ENCODE data around the gene RASSF5. TPM values are rescaled to one million over a fixed set of nuclear protein-coding genes. Genes with fewer than 3 reads are reported as not detected.

Gene RASSF5
- total RNA-seq, 1 donor from 2014 or later = 116 TPM

DNA sequence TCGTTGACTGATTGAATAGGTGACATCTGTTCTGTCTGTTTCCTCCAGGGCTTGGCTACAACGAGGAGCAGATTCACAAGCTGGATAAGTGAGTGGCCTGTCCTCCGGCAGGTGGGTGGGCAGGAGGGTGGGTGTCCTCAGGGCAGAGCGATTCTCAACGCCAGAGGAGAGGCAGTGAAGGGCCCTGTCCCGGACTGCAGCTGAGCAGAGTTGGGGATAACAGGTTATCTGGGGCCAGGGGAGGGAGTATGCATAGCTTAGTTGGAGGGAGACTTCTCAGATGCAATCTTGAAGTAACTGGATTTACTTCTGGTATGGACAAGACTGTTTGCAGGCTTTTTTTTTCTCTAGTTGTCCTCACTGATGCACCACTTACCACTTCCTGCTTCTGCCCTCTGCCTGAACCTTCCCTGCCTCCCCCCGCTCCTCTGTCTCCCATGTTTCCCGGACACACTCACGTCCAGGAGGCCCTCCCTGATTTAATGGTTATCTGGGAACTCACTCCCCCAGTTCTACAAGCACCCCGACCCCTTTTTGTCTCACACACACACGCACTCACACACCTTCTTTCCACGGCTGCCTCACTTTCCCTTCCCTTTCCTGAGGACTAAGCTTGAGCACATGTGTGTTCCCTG lies 16.4 kb upstream of the RASSF5 start:
- POLR2A ChIA-PET = interaction anchor here (1.0 to 1.5 kb wide), 4 partner anchors 12 to 173 kb away, joined by 3 to 4 read pairs (median 3); no protein-coding TSS in a partner anchor
- H3K27ac Mint-ChIP-seq = no peak overlapping the region
- TF ChIP-seq, protein P1, sequence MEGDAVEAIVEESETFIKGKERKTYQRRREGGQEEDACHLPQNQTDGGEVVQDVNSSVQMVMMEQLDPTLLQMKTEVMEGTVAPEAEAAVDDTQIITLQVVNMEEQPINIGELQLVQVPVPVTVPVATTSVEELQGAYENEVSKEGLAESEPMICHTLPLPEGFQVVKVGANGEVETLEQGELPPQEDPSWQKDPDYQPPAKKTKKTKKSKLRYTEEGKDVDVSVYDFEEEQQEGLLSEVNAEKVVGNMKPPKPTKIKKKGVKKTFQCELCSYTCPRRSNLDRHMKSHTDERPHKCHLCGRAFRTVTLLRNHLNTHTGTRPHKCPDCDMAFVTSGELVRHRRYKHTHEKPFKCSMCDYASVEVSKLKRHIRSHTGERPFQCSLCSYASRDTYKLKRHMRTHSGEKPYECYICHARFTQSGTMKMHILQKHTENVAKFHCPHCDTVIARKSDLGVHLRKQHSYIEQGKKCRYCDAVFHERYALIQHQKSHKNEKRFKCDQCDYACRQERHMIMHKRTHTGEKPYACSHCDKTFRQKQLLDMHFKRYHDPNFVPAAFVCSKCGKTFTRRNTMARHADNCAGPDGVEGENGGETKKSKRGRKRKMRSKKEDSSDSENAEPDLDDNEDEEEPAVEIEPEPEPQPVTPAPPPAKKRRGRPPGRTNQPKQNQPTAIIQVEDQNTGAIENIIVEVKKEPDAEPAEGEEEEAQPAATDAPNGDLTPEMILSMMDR (IDR thresholded peaks at IDR 0.05) = no peak
- DNase-seq (no peak), ATAC-seq (ENCODE audit: low read depth) (no peak)
- H3K27me3 Mint-ChIP-seq = no peaks in the 10 kb centered on the region
- peaks cover 17% of the 10 kb centered on the region for H3K4me1 Mint-ChIP-seq
- CTCF ChIA-PET = interaction anchor here (0.6 to 4.1 kb wide), 16 partner anchors 10 to 491 kb away, joined by 3 to 48 read pairs (median 6); partner anchors contain the start of gene RASSF5
- intact Hi-C loops (cut with micrococcal nuclease) = loop anchor here (1.0 kb wide), 5 partner anchors 54 to 491 kb away; no protein-coding TSS in a partner anchor
- H3K9me3 Mint-ChIP-seq = no peaks in the 10 kb centered on the region
- H3K4me3 Mint-ChIP-seq = no peak overlapping the region
- peaks cover 65% of the 10 kb centered on the region for H3K36me3 Mint-ChIP-seq (ENCODE audit: low read depth)

DNA sequence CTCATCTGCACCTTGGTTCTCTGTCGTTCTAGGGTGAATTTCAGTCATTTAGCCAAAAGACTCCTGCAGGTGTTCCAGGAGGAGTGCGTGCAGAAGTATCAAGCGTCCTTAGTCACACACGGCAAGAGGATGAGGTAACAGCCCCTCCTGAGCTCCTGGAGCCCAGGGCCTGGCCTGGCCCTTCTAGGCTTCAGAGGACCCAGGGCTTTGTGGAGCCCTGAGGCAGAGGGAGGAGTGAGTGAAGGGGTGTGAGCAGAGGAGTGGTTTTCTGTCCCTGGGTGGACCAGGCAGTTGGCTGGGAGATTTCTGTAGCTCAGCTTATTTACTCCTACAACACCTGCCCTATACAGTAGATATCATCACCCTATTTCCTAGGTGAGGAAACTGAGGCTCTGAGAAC lies 15.7 kb upstream of the RASSF5 start:
- no peaks in the 10 kb centered on the region for H3K27me3 Mint-ChIP-seq
- H3K4me1 Mint-ChIP-seq = peaks cover 24% of the 10 kb centered on the region
- TF ChIP-seq, protein P1 (IDR thresholded peaks at IDR 0.05) = no peak
- H3K27ac Mint-ChIP-seq = no peak overlapping the region
- H3K9me3 Mint-ChIP-seq = no peaks in the 10 kb centered on the region
- ATAC-seq (ENCODE audit: low read depth) (no peak), DNase-seq (no peak)
- H3K4me3 Mint-ChIP-seq = no peak overlapping the region
- H3K36me3 Mint-ChIP-seq (ENCODE audit: low read depth) = peaks cover 63% of the 10 kb centered on the region
- ChIA-PET POLR2A (no interaction called here), CTCF (interaction anchor here (2.8 to 4.1 kb wide), 3 partner anchors 53 to 173 kb away, joined by 22 to 48 read pairs (median 34); no protein-coding TSS in a partner anchor)
- intact Hi-C loops (cut with micrococcal nuclease) = no loop called here

DNA sequence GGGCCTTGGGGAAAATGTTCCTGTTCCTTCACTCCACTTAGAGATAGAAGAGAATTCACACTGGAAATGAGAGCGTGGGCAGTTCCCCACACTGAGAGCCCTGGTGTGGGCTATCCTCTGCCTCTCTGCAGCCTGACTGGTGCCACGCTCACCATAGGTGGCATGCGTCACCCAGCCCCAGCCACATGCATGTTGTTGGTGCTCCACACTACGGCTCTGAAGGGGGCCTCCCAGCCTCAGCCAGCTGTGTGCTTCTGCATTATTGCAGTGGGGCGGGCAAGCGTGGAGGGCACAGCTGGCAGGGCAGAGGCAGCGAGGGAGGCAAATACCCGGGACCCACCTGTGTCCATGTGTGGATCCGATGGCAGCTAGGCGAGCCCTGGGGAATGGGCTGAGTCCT lies 14.7 kb upstream of the RASSF5 start:
- Mint-ChIP-seq H3K4me3 (no peak overlapping the region), H3K4me1 (peaks cover 34% of the 10 kb centered on the region), H3K36me3 (ENCODE audit: low read depth) (peaks cover 56% of the 10 kb centered on the region), H3K27me3 (no peaks in the 10 kb centered on the region), H3K9me3 (no peaks in the 10 kb centered on the region), H3K27ac (no peak overlapping the region)
- ATAC-seq (ENCODE audit: low read depth) (no peak), DNase-seq (no peak)
- ChIA-PET POLR2A (interaction anchor here (0.5 kb wide), 1 partner anchor 120 kb away, joined by 6 read pairs; no protein-coding TSS in a partner anchor), CTCF (interaction anchor here (4.1 kb wide), 1 partner anchor 172 kb away, joined by 34 read pairs; no protein-coding TSS in a partner anchor)
- TF ChIP-seq, protein P1 (IDR thresholded peaks at IDR 0.05) = no peak
- intact Hi-C loops (cut with micrococcal nuclease) = no loop called here

DNA sequence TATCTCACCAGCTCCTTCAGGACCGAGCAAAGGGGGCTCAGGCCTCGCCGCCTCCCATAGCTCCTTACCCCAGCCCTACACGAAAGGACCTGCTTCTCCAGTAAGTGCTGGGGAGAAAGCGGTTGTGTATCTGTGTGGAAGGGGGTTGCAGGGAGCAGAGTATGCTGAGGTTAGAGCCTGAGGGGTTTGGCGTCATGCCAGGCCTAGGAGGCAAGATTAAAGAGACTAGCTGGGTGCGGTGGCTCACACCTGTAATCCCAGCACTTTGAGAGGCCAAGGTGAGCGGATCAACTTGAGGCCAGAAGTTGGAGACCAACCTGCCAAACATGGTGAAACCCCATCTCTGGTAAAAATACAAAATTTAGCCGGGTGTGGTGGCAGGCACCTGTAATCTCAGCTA lies 14.1 kb upstream of the RASSF5 start:
- Mint-ChIP-seq H3K4me3 (no peak overlapping the region), H3K27ac (no peak overlapping the region), H3K9me3 (no peaks in the 10 kb centered on the region), H3K4me1 (peaks cover 39% of the 10 kb centered on the region), H3K36me3 (ENCODE audit: low read depth) (peaks cover 51% of the 10 kb centered on the region), H3K27me3 (no peaks in the 10 kb centered on the region)
- TF ChIP-seq, protein P1 (IDR thresholded peaks at IDR 0.05) = no peak
- no peak for DNase-seq
- ATAC-seq (ENCODE audit: low read depth) = no peak
- ChIA-PET CTCF (interaction anchor here (1.0 to 1.2 kb wide), 2 partner anchors 90 to 165 kb away, joined by 3 read pairs; no protein-coding TSS in a partner anchor), POLR2A (interaction anchor here (0.5 to 1.2 kb wide), 2 partner anchors 87 to 120 kb away, joined by 4 to 6 read pairs; no protein-coding TSS in a partner anchor)
- intact Hi-C loops (cut with micrococcal nuclease) = no loop called here

DNA sequence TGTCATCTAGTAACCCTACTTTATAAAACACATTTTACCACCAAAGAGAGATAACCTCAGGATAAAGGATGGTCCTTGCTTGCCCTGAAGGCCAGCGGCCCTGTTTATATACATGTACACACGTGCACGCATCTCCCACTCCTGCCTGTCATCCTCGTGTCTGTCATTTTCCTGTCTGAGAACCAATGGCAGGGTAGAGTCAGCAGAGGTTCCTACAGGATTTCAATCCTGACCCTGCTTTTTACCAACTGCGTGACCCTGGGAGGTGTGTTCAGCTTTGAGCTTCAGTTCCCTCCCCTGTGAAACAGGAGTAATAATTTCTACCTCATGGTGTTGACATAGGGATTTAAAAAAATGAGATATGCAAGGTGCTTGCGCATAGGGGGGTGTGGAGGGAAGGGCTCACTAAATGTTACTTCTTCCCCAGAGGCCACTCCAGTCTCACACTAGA lies 12.3 kb upstream of the RASSF5 start:
- Mint-ChIP-seq H3K4me1 (peaks cover 44% of the 10 kb centered on the region), H3K9me3 (no peaks in the 10 kb centered on the region), H3K27me3 (no peaks in the 10 kb centered on the region), H3K27ac (peak overlapping the region; percentile 84), H3K36me3 (ENCODE audit: low read depth) (peaks cover 55% of the 10 kb centered on the region), H3K4me3 (peak overlapping the region; percentile 58)
- ChIA-PET POLR2A (interaction anchor here (0.9 to 3.9 kb wide), 6 partner anchors 12 to 89 kb away, joined by 4 to 22 read pairs (median 6); partner anchors contain the start of genes IKBKE and RASSF5), CTCF (interaction anchor here (1.0 to 2.3 kb wide), 8 partner anchors 16 to 439 kb away, joined by 3 to 20 read pairs (median 6); no protein-coding TSS in a partner anchor)
- ATAC-seq (ENCODE audit: low read depth) = no peak
- intact Hi-C loops (cut with micrococcal nuclease) = no loop called here
- no peak for DNase-seq
- TF ChIP-seq, protein P1 (IDR thresholded peaks at IDR 0.05) = no peak

Measured in activated B cell treated with CpG ODN at 0.5 μM for 24 hours (primary cell).